Neuronal stem cell (in vitro differentiated cells): ENCODE data around the gene RELL1.

Experiments
- DNase-seq: peaks from one replicate; pipeline ENCODE4 v3.0.0-alpha.2; 2013; ENCODE audit warnings: low spot score
- H2AFZ ChIP-seq: one replicate; pipeline ENCODE4 v1.6.1; 2013; ENCODE audit warnings: mild to moderate bottlenecking, low read length, inconsistent platforms
- H2AK5ac ChIP-seq: 2 replicates; pipeline ENCODE4 v1.6.1; 2013; ENCODE audit warnings: low read depth, mild to moderate bottlenecking, inconsistent platforms, low read length, moderate library complexity, mixed read lengths
- H2BK120ac ChIP-seq: 2 replicates; pipeline ENCODE4 v1.6.1; 2013; ENCODE audit warnings: low read depth, mild to moderate bottlenecking, inconsistent platforms, low read length, moderate library complexity, mixed read lengths
- H2BK12ac ChIP-seq: one replicate; pipeline ENCODE4 v1.6.1; 2013; ENCODE audit warnings: low read length, inconsistent platforms
- H2BK15ac ChIP-seq: 2 replicates; pipeline ENCODE4 v1.6.1; 2013; ENCODE audit warnings: mild to moderate bottlenecking, low read length, inconsistent platforms, mixed read lengths
- H2BK5ac ChIP-seq: one replicate; pipeline ENCODE4 v1.6.1; 2013; ENCODE audit warnings: inconsistent platforms, mild to moderate bottlenecking, low read length, moderate library complexity
- H3K14ac ChIP-seq: one replicate; pipeline ENCODE4 v1.6.1; 2013; ENCODE audit warnings: low read length, inconsistent platforms
- H3K18ac ChIP-seq: 2 replicates; pipeline ENCODE4 v1.6.1; 2013; ENCODE audit warnings: low read length, inconsistent platforms
- H3K23ac ChIP-seq: 2 replicates; pipeline ENCODE4 v1.6.1; 2013; ENCODE audit warnings: low read depth, mild to moderate bottlenecking, mixed read lengths, low read length, inconsistent platforms; ENCODE audit not compliant: poor library complexity
- H3K27ac ChIP-seq: replicated peaks from 3 replicates; pipeline ENCODE4 v1.5.1; 2013; ENCODE audit warnings: low read length, inconsistent platforms
- H3K27me3 ChIP-seq, 3 experiments: 2 replicates each; pipeline ENCODE4 v1.6.1; 2013; ENCODE audit warnings: low read length in 3 of 3, mild to moderate bottlenecking in 2 of 3, inconsistent platforms in 1 of 3, low read depth in 1 of 3, mixed read lengths in 1 of 3, moderate library complexity in 1 of 3; ENCODE audit not compliant: control insufficient read depth in 3 of 3, insufficient read depth in 3 of 3
- H3K36me3 ChIP-seq, 2 donors: replicated peaks in 1 of 2; 2 replicates each; pipeline ENCODE4 v1.6.1; 2013; ENCODE audit warnings: low read length in 2 of 2; ENCODE audit not compliant: control insufficient read depth in 2 of 2, insufficient read depth in 2 of 2
- H3K4ac ChIP-seq: 2 replicates; pipeline ENCODE4 v1.6.1; 2013; ENCODE audit warnings: inconsistent platforms, mild to moderate bottlenecking, low read length, moderate library complexity
- H3K4me1 ChIP-seq, 2 donors: 1 replicate in 1 of 2; 2 replicates in 1 of 2; pipeline ENCODE4 v1.6.1; 2013; ENCODE audit warnings: low read length in 2 of 2, low read depth in 1 of 2; ENCODE audit not compliant: control insufficient read depth in 2 of 2, insufficient read depth in 1 of 2
- H3K4me2 ChIP-seq: one replicate; pipeline ENCODE4 v1.6.1; 2013; ENCODE audit warnings: mild to moderate bottlenecking, low read length, inconsistent platforms; ENCODE audit not compliant: insufficient read depth, poor library complexity, severe bottlenecking
- H3K4me3 ChIP-seq, 2 donors: 2 replicates each; pipeline ENCODE4 v1.5.1; 2013; ENCODE audit warnings: low read length in 2 of 2, mild to moderate bottlenecking in 2 of 2, inconsistent platforms in 1 of 2, moderate library complexity in 1 of 2
- H3K79me1 ChIP-seq: one replicate; pipeline ENCODE4 v1.6.1; 2013; ENCODE audit warnings: low read depth, mild to moderate bottlenecking, inconsistent platforms, low read length, moderate library complexity
- H3K9ac ChIP-seq: one replicate; pipeline ENCODE4 v1.6.1; 2013; ENCODE audit warnings: mild to moderate bottlenecking, low read depth, low read length, inconsistent platforms; ENCODE audit not compliant: poor library complexity
- H3K9me3 ChIP-seq, 2 donors: replicated peaks in 1 of 2; 2 replicates each; pipeline versions ENCODE3 to v1.6.1; 2013; ENCODE audit warnings: low read length in 2 of 2, mild to moderate bottlenecking in 2 of 2, inconsistent platforms in 1 of 2, low read depth in 1 of 2, mixed read lengths in 1 of 2, moderate library complexity in 1 of 2; ENCODE audit not compliant: control insufficient read depth in 2 of 2, insufficient read depth in 1 of 2
- H4K8ac ChIP-seq: one replicate; pipeline ENCODE4 v1.6.1; 2013; ENCODE audit warnings: low read depth, mild to moderate bottlenecking, inconsistent platforms, low read length, moderate library complexity
- H4K91ac ChIP-seq: one replicate; pipeline ENCODE4 v1.6.1; 2013; ENCODE audit warnings: low read length, low read depth, mild to moderate bottlenecking, inconsistent platforms; ENCODE audit not compliant: poor library complexity
- WGBS, 2 donors: extraction: QIAGEN DNeasy Blood & Tissue Kit; methylation state at CpG; one replicate each; pipeline ENCODE4 v1.1.7; 2013; ENCODE audit warnings: missing lambda C conversion rate in 2 of 2, mixed read lengths in 1 of 2; ENCODE audit not compliant: insufficient read length in 2 of 2, insufficient replicate concordance in 1 of 2; ENCODE audit errors: extremely low coverage in 2 of 2; 5-methylcytosine and 5-hydroxymethylcytosine counted together

The RELL1 gene

GRCh38 chr4:37615720-37616063 lies 70.5 kb downstream of the RELL1 start:
- no peaks in the 10 kb centered on the region for H3K9me3 ChIP-seq
- H3K4me1 ChIP-seq: no peaks in the 10 kb centered on the region
- no peak overlapping the region for H3K4me2 ChIP-seq
- H2BK12ac ChIP-seq: no peak overlapping the region
- H4K8ac ChIP-seq: no peak overlapping the region
- DNase-seq: no peak
- no CpG with 5 or more reads among the region's 3 CpGs for WGBS, 2 donors
- H3K4ac ChIP-seq: no peak overlapping the region
- H2BK5ac ChIP-seq: no peak overlapping the region
- H2AFZ ChIP-seq: no peak overlapping the region
- no peak overlapping the region for H2AK5ac ChIP-seq
- H3K79me1 ChIP-seq: no peaks in the 10 kb centered on the region
- no peak overlapping the region for H3K4me3 ChIP-seq
- no peak overlapping the region for H2BK120ac ChIP-seq
- no peak overlapping the region for H3K23ac ChIP-seq
- no peaks in the 10 kb centered on the region for H3K36me3 ChIP-seq
- no peak overlapping the region for H3K9ac ChIP-seq
- no peak overlapping the region for H2BK15ac ChIP-seq
- no peak overlapping the region for H3K27ac ChIP-seq
- no peak overlapping the region for H3K18ac ChIP-seq
- H4K91ac ChIP-seq: no peak overlapping the region
- H3K27me3 ChIP-seq: no peaks in the 10 kb centered on the region
- H3K14ac ChIP-seq: no peak overlapping the region

- H3K79me1 ChIP-seq: no peaks in the 10 kb centered on the region
- H4K91ac ChIP-seq: no peak overlapping the region
- H2BK12ac ChIP-seq: no peak overlapping the region
- no peak overlapping the region for H3K9ac ChIP-seq
- H3K4me2 ChIP-seq: no peak overlapping the region
- H4K8ac ChIP-seq: no peak overlapping the region
- H3K4me3 ChIP-seq: no peak overlapping the region
- no peaks in the 10 kb centered on the region for H3K36me3 ChIP-seq
- no peak overlapping the region for H3K14ac ChIP-seq
- H3K23ac ChIP-seq: no peak overlapping the region
- DNase-seq: no peak
- H2AFZ ChIP-seq: no peak overlapping the region
- H2AK5ac ChIP-seq: no peak overlapping the region
- H3K27ac ChIP-seq: no peak overlapping the region
- H3K4me1 ChIP-seq: no peaks in the 10 kb centered on the region
- H2BK5ac ChIP-seq: no peak overlapping the region
- no peak overlapping the region for H3K18ac ChIP-seq
- no peak overlapping the region for H2BK15ac ChIP-seq
- no peaks in the 10 kb centered on the region for H3K27me3 ChIP-seq
- no CpG with 5 or more reads among the region's 5 CpGs for WGBS, 2 donors
- no peak overlapping the region for H3K4ac ChIP-seq
- H2BK120ac ChIP-seq: no peak overlapping the region
- H3K9me3 ChIP-seq: no peaks in the 10 kb centered on the region
These were observed 71.0 kb downstream of the RELL1 start for GRCh38 chr4:37615059-37615719.

GRCh38 chr4:37612811-37613210 lies 73.4 kb downstream of the RELL1 start:
- no peak overlapping the region for H3K23ac ChIP-seq
- no peak overlapping the region for H2AFZ ChIP-seq
- H4K8ac ChIP-seq: no peak overlapping the region
- H2BK12ac ChIP-seq: no peak overlapping the region
- no peak overlapping the region for H3K14ac ChIP-seq
- no peaks in the 10 kb centered on the region for H3K27me3 ChIP-seq
- no peaks in the 10 kb centered on the region for H3K36me3 ChIP-seq
- H3K4ac ChIP-seq: no peak overlapping the region
- H3K4me1 ChIP-seq: no peaks in the 10 kb centered on the region
- no peak overlapping the region for H4K91ac ChIP-seq
- WGBS, 2 donors: no CpG with 5 or more reads among the region's 1 CpG
- H3K9ac ChIP-seq: no peak overlapping the region
- H2BK15ac ChIP-seq: no peak overlapping the region
- no peaks in the 10 kb centered on the region for H3K79me1 ChIP-seq
- H2BK120ac ChIP-seq: no peak overlapping the region
- H2BK5ac ChIP-seq: no peak overlapping the region
- no peak for DNase-seq
- no peak overlapping the region for H3K4me2 ChIP-seq
- no peak overlapping the region for H3K4me3 ChIP-seq
- H3K27ac ChIP-seq: no peak overlapping the region
- H2AK5ac ChIP-seq: no peak overlapping the region
- no peak overlapping the region for H3K18ac ChIP-seq
- H3K9me3 ChIP-seq: peaks cover 0 to 11% of the 10 kb centered on the region in 2 donors

- H4K8ac ChIP-seq: no peak overlapping the region
- H3K4me2 ChIP-seq: no peak overlapping the region
- no peak overlapping the region for H3K9ac ChIP-seq
- H3K27me3 ChIP-seq: no peaks in the 10 kb centered on the region
- H3K9me3 ChIP-seq: peaks cover 0 to 11% of the 10 kb centered on the region in 2 donors
- no peak overlapping the region for H3K14ac ChIP-seq
- no peak overlapping the region for H3K23ac ChIP-seq
- no peak overlapping the region for H2BK12ac ChIP-seq
- H2BK5ac ChIP-seq: no peak overlapping the region
- no peaks in the 10 kb centered on the region for H3K36me3 ChIP-seq
- H2AFZ ChIP-seq: no peak overlapping the region
- H3K4me3 ChIP-seq: no peak overlapping the region
- H3K4me1 ChIP-seq: no peaks in the 10 kb centered on the region
- no peak overlapping the region for H3K18ac ChIP-seq
- DNase-seq: no peak
- H2AK5ac ChIP-seq: no peak overlapping the region
- H2BK15ac ChIP-seq: no peak overlapping the region
- no peaks in the 10 kb centered on the region for H3K79me1 ChIP-seq
- H3K4ac ChIP-seq: no peak overlapping the region
- no peak overlapping the region for H2BK120ac ChIP-seq
- no peak overlapping the region for H3K27ac ChIP-seq
- H4K91ac ChIP-seq: no peak overlapping the region
These were observed 76.5 kb downstream of the RELL1 start for GRCh38 chr4:37609626-37610025.
